Peyer's patch (tissue), 4 donors: Measurements from ENCODE around the gene LRATD1.

ENCODE experiments used
- POLR2A ChIP-seq, 2 donors: fragments of 450-650 bp; IDR thresholded peaks; one replicate each; pipeline ENCODE4 v1.5.1; 2017; ENCODE audit warnings: antibody characterized with exemption in 2 of 2, mild to moderate bottlenecking in 2 of 2, moderate library complexity in 2 of 2
- TF ChIP-seq, protein P1 (sequence below), 6 experiments: fragments of 450-650 bp in 4 of 6; fragments of 200-600 bp in 2 of 6; sonication (generic) in 1 of 6; IDR thresholded peaks; one replicate each; pipeline ENCODE4 v1.5.1; 2017 to 2019; ENCODE audit warnings: antibody characterized with exemption in 6 of 6, mild to moderate bottlenecking in 3 of 6, moderate library complexity in 1 of 6

DNA sequence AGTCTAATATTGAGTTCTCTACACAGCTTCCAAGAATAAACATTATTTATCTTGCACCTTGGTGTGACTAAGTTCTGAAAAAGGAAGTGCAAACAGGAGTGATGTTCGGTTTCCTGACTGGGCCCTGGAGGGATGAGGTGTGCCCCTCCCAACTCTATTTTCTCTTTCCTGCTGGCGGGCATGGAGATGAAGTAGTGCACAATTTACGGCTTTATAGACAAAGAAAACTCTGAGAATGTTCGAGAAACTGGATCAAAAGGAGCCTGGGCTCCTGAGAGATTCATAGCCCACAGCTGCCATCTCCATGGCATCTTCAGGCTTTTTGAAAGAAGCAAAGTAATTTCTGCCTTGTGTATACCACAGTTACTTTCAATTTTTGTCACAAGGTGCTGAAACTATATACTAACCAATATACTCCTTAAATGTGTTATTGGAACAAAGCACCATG is 22.3 kb downstream of the LRATD1 start:
- TF ChIP-seq, protein P1, sequence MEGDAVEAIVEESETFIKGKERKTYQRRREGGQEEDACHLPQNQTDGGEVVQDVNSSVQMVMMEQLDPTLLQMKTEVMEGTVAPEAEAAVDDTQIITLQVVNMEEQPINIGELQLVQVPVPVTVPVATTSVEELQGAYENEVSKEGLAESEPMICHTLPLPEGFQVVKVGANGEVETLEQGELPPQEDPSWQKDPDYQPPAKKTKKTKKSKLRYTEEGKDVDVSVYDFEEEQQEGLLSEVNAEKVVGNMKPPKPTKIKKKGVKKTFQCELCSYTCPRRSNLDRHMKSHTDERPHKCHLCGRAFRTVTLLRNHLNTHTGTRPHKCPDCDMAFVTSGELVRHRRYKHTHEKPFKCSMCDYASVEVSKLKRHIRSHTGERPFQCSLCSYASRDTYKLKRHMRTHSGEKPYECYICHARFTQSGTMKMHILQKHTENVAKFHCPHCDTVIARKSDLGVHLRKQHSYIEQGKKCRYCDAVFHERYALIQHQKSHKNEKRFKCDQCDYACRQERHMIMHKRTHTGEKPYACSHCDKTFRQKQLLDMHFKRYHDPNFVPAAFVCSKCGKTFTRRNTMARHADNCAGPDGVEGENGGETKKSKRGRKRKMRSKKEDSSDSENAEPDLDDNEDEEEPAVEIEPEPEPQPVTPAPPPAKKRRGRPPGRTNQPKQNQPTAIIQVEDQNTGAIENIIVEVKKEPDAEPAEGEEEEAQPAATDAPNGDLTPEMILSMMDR (IDR thresholded peaks at IDR 0.05), result no peak
- TF ChIP-seq POLR2A (IDR thresholded peaks at IDR 0.05), result no peak
